Erythroblast (primary cell): Measurements from ENCODE around the gene KIN.
"Not testable (repeated sequence)": the region's sequence is repeated elsewhere in the genome, so short reads cannot be mapped to it uniquely, and the experiment has no call there.

Experiments
- GATA1 ChIP-seq: IDR thresholded peaks from 2 replicates; pipeline ENCODE4 v1.6.1; 2011; ENCODE audit warnings: low read depth, mild to moderate bottlenecking, control low read depth, low read length, moderate library complexity
- POLR2A ChIP-seq: IDR thresholded peaks from 2 replicates; pipeline ENCODE4 v1.6.1; 2011; ENCODE audit warnings: mild to moderate bottlenecking, low read length

- TF ChIP-seq POLR2A, GATA1: not testable (repeated sequence)
Observed at GRCh38 chr10:7711075-7711474, 76.7 kb downstream of the KIN start.
